ENCODE results near the gene IFT81. TPM values are rescaled to one million over a fixed set of nuclear protein-coding genes. Genes with fewer than 3 reads are reported as not detected.

IFT81 gene
- polyA plus RNA-seq, 1 experiment, result 6.6 TPM

DNA sequence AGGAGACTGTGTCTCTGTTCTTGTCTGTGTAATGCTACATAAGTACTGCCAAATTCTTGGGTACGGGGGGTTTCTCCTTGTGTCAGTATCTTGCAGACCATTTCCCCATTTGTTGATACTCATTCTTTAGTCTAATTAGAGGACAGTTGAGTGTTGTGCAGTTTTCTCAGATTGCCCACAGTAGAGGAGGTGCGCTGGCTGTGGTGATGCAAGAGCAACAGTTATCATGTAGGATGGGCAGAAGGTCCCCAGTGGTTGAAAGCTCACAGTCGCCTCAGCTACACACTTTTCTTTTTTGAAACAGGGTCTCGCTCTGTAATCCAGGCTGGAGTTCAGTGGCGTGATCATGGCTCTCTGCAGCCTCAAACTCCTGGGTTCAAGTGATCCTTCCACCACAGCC is 119.1 kb downstream of the IFT81 start:
- DNase-seq (ENCODE audit: low read depth), result no peak
- H3K4me3 ChIP-seq (ENCODE audit: low read depth, low read length), result no peak overlapping the region
- peaks cover 2% of the 10 kb centered on the region; the same call in 1 of the 2 replicates for H3K36me3 ChIP-seq (ENCODE audit: control insufficient read depth, insufficient read depth, low read length)
- H3K27me3 ChIP-seq (ENCODE audit: control insufficient read depth, insufficient read depth, low read length), result no peaks in the 10 kb centered on the region
- ChIA-PET POLR2A (no interaction called here), CTCF (no interaction called here)
- no peak for TF ChIP-seq CTCF (IDR thresholded peaks at IDR 0.05; ENCODE audit: insufficient read depth, low read depth, low read length)

DNA sequence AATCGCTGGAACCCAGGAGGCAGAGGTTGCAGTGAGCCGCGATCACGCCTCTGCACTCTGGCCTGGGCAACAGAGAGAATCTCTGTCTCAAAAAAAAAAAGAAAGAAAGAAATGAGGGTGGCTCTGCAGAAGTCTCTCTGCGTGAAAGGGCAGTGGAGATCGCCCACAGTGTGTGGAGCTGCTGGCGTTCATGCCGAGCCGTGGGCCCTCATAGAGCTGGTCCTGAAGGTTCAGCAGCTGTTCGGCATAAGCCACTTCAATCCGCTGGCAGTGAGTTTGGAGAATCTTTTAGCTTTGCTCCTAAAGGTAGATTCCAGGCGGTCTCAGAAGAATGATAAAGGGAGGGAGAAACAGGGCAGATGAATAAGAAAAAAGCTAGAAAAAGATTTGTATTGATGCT is 120.2 kb downstream of the IFT81 start:
- Histone ChIP-seq H3K27me3 (ENCODE audit: control insufficient read depth, insufficient read depth, low read length) (no peaks in the 10 kb centered on the region), H3K4me3 (ENCODE audit: low read depth, low read length) (no peak overlapping the region), H3K36me3 (ENCODE audit: control insufficient read depth, insufficient read depth, low read length) (peaks cover 2% of the 10 kb centered on the region; the same call in 1 of the 2 replicates)
- DNase-seq (ENCODE audit: low read depth), result no peak
- ChIA-PET CTCF (interaction anchor here (0.6 to 0.8 kb wide), 2 partner anchors 11 to 104 kb away, joined by 3 read pairs; no protein-coding TSS in a partner anchor), POLR2A (no interaction called here)
- no peak for TF ChIP-seq CTCF (IDR thresholded peaks at IDR 0.05; ENCODE audit: insufficient read depth, low read depth, low read length)

GRCh38 chr12:110244829-110245228 is 120.7 kb downstream of the IFT81 start:
- Histone ChIP-seq H3K36me3 (ENCODE audit: control insufficient read depth, insufficient read depth, low read length) (peaks cover 2% of the 10 kb centered on the region; the same call in 1 of the 2 replicates), H3K27me3 (ENCODE audit: control insufficient read depth, insufficient read depth, low read length) (no peaks in the 10 kb centered on the region), H3K4me3 (ENCODE audit: low read depth, low read length) (no peak overlapping the region)
- no peak for TF ChIP-seq CTCF (IDR thresholded peaks at IDR 0.05; ENCODE audit: insufficient read depth, low read depth, low read length)
- no peak for DNase-seq (ENCODE audit: low read depth)
- CTCF ChIA-PET, result interaction anchor here (0.6 to 0.8 kb wide), 2 partner anchors 12 to 104 kb away, joined by 3 read pairs; no protein-coding TSS in a partner anchor
- POLR2A ChIA-PET, result no interaction called here

DNA sequence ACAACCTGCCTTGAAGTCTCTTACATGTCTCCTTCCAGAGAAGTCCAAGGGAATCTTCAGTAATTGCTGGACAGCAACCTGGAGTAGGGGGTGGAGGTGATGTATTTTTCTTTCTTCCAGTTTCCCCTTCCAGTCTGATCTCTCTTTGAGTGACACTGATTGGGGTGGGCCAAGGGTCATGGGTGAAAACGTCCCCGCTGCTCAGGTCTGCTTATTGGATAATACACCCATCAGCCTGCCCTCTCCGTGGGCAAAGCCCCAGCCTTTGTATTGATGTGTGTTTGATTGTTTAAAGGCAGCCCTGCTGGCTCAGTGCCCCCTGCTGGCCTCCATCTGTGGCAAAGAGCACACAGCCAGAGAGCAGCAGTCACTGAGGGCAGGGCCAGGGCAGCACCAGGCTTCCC is 121.2 kb downstream of the IFT81 start:
- Histone ChIP-seq H3K27me3 (ENCODE audit: control insufficient read depth, insufficient read depth, low read length) (no peaks in the 10 kb centered on the region), H3K4me3 (ENCODE audit: low read depth, low read length) (no peak overlapping the region), H3K36me3 (ENCODE audit: control insufficient read depth, insufficient read depth, low read length) (peaks cover 2% of the 10 kb centered on the region; the same call in 1 of the 2 replicates)
- CTCF ChIA-PET, result no interaction called here
- TF ChIP-seq CTCF (IDR thresholded peaks at IDR 0.05; ENCODE audit: insufficient read depth, low read depth, low read length), result peak; percentile 30; the same call in 1 of the 2 replicates
- POLR2A ChIA-PET, result no interaction called here
- no peak for DNase-seq (ENCODE audit: low read depth)

- POLR2A ChIA-PET, result no interaction called here
- H3K4me3 ChIP-seq (ENCODE audit: low read depth, low read length), result no peak overlapping the region
- DNase-seq (ENCODE audit: low read depth), result no peak
- H3K27me3 ChIP-seq (ENCODE audit: control insufficient read depth, insufficient read depth, low read length), result no peaks in the 10 kb centered on the region
- H3K36me3 ChIP-seq (ENCODE audit: control insufficient read depth, insufficient read depth, low read length), result peaks cover 2% of the 10 kb centered on the region; the same call in 1 of the 2 replicates
- CTCF ChIA-PET, result no interaction called here
- TF ChIP-seq CTCF (IDR thresholded peaks at IDR 0.05; ENCODE audit: insufficient read depth, low read depth, low read length), result no peak
Observed at GRCh38 chr12:110246636-110247339, 122.6 kb downstream of the IFT81 start.
